T1000 (cell line): ENCODE measurements around the gene ATP1A4.
"Not testable (repeated sequence)": the region's sequence is repeated elsewhere in the genome, so short reads cannot be mapped to it uniquely, and the experiment has no call there.

Experiments
- DNase-seq: peaks from one replicate; lab custom pipeline; 2025; ENCODE audit warnings: mixed read lengths; lab: John Stamatoyannopoulos, UW

ATP1A4 gene

GRCh38 chr1:160123726-160124125, 27.7 kb upstream of the ATP1A4 start:
- DNase-seq = no peak

GRCh38 chr1:160124705-160125478, 26.5 kb upstream of the ATP1A4 start:
- DNase-seq = peak; percentile 69

GRCh38 chr1:160125746-160126145, 25.7 kb upstream of the ATP1A4 start:
- no peak for DNase-seq

- DNase-seq = not testable (repeated sequence)
Observed at GRCh38 chr1:160126342-160126741, 25.1 kb upstream of the ATP1A4 start.

GRCh38 chr1:160127381-160127780, 24.0 kb upstream of the ATP1A4 start:
- DNase-seq = no peak

- DNase-seq = no peak
Observed at GRCh38 chr1:160127865-160128523, 23.4 kb upstream of the ATP1A4 start.

GRCh38 chr1:160128636-160129035, 22.8 kb upstream of the ATP1A4 start:
- no peak for DNase-seq

GRCh38 chr1:160129046-160129445, 22.4 kb upstream of the ATP1A4 start:
- DNase-seq = no peak

- DNase-seq = no peak
Observed at GRCh38 chr1:160129558-160129957, 21.8 kb upstream of the ATP1A4 start.

GRCh38 chr1:160129966-160130365, 21.4 kb upstream of the ATP1A4 start:
- no peak for DNase-seq

- no peak for DNase-seq
Observed at GRCh38 chr1:160130486-160130885, 20.9 kb upstream of the ATP1A4 start.

- DNase-seq = no peak
Observed at GRCh38 chr1:160130939-160131338, 20.5 kb upstream of the ATP1A4 start.

- DNase-seq = no peak
Observed at GRCh38 chr1:160131803-160132565, 19.4 kb upstream of the ATP1A4 start.

- no peak for DNase-seq
Observed at GRCh38 chr1:160133990-160134770, 17.2 kb upstream of the ATP1A4 start.

GRCh38 chr1:160134791-160135572, 16.4 kb upstream of the ATP1A4 start:
- no peak for DNase-seq

GRCh38 chr1:160136121-160136925, 15.1 kb upstream of the ATP1A4 start:
- no peak for DNase-seq

- DNase-seq = no peak
Observed at GRCh38 chr1:160136926-160137200, 14.5 kb upstream of the ATP1A4 start.

- DNase-seq = no peak
Observed at GRCh38 chr1:160137216-160137862, 14.1 kb upstream of the ATP1A4 start.

GRCh38 chr1:160139840-160140239, 11.6 kb upstream of the ATP1A4 start:
- DNase-seq = no peak

GRCh38 chr1:160143695-160144094, 7.7 kb upstream of the ATP1A4 start:
- DNase-seq = no peak
